DLD1 (cell line): Measurements from ENCODE around the gene C15orf62.

Experiments used
- in situ Hi-C: cut with HindIII; loops from 2 replicates; pipeline ENCODE4 v1.10.0; 2017; ENCODE audit warnings: low sequenced_read_pairs

The C15orf62 gene

GRCh38 chr15:40754883-40755811 is 14.6 kb upstream of the C15orf62 start, which contains the start of gene RMDN3:
TSS of gene RMDN3 (minus strand) at chr15:40755254. CDS start at chr15:40754783, 471 bp downstream.
- in situ Hi-C loops = no loop called here

GRCh38 chr15:40755812-40756208 is 14.0 kb upstream of the C15orf62 start:
- in situ Hi-C loops = no loop called here

GRCh38 chr15:40756938-40757337 is 12.8 kb upstream of the C15orf62 start:
- in situ Hi-C loops = no loop called here

- in situ Hi-C loops = no loop called here
Observed at GRCh38 chr15:40759961-40760360, 9.8 kb upstream of the C15orf62 start.

- in situ Hi-C loops = no loop called here
Observed at GRCh38 chr15:40762919-40763800, 6.6 kb upstream of the C15orf62 start.

- in situ Hi-C loops = no loop called here
Observed at GRCh38 chr15:40763801-40764628, 5.8 kb upstream of the C15orf62 start, which contains the start of gene GCHFR. TSS of gene GCHFR (plus strand) at chr15:40764068. CDS start at chr15:40764181, 113 bp downstream.

- in situ Hi-C loops = no loop called here
Observed at GRCh38 chr15:40764629-40765103, 5.1 kb upstream of the C15orf62 start.

GRCh38 chr15:40766194-40766815 is 3.5 kb upstream of the C15orf62 start:
- in situ Hi-C loops = no loop called here

GRCh38 chr15:40766906-40767837 is 2.6 kb upstream of the C15orf62 start:
- in situ Hi-C loops = no loop called here

GRCh38 chr15:40767838-40768500 is 1.8 kb upstream of the C15orf62 start:
- in situ Hi-C loops = no loop called here

- in situ Hi-C loops = no loop called here
Observed at GRCh38 chr15:40768521-40769273, 1.1 kb upstream of the C15orf62 start.

- in situ Hi-C loops = no loop called here
Observed at GRCh38 chr15:40770147-40770721, 454 bp downstream of the C15orf62 start.

- in situ Hi-C loops = no loop called here
Observed at GRCh38 chr15:40771242-40771641, 1.5 kb downstream of the C15orf62 start.

GRCh38 chr15:40772014-40772413 is 2.2 kb downstream of the C15orf62 start:
- in situ Hi-C loops = no loop called here

GRCh38 chr15:40773496-40773895 is 3.7 kb downstream of the C15orf62 start:
- in situ Hi-C loops = no loop called here

GRCh38 chr15:40773902-40774301 is 4.1 kb downstream of the C15orf62 start:
- in situ Hi-C loops = no loop called here

- in situ Hi-C loops = loop anchor here (5.0 kb wide), 1 partner anchor 33 kb away; no protein-coding TSS in a partner anchor
Observed at GRCh38 chr15:40775007-40775406, 5.2 kb downstream of the C15orf62 start.
